ENCODE results near the gene TERT.
"Not testable (repeated sequence)": the region's sequence is repeated elsewhere in the genome, so short reads cannot be mapped to it uniquely, and the experiment has no call there.

TERT gene
- total RNA-seq, result 0.30 to 4.7 reads per million in 2 experiments

DNA sequence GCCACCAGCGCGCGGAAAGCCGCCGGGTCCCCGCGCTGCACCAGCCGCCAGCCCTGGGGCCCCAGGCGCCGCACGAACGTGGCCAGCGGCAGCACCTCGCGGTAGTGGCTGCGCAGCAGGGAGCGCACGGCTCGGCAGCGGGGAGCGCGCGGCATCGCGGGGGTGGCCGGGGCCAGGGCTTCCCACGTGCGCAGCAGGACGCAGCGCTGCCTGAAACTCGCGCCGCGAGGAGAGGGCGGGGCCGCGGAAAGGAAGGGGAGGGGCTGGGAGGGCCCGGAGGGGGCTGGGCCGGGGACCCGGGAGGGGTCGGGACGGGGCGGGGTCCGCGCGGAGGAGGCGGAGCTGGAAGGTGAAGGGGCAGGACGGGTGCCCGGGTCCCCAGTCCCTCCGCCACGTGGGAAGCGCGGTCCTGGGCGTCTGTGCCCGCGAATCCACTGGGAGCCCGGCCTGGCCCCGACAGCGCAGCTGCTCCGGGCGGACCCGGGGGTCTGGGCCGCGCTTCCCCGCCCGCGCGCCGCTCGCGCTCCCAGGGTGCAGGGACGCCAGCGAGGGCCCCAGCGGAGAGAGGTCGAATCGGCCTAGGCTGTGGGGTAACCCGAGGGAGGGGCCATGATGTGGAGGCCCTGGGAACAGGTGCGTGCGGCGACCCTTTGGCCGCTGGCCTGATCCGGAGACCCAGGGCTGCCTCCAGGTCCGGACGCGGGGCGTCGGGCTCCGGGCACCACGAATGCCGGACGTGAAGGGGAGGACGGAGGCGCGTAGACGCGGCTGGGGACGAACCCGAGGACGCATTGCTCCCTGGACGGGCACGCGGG lies at the start of gene TERT:
TERT (minus strand) TSS at position 234 of the 815 bp plus-strand sequence; CDS start at position 155, 79 bp downstream.
- peak; percentile 67 for DNase-seq (ENCODE audit: low read depth)

DNA sequence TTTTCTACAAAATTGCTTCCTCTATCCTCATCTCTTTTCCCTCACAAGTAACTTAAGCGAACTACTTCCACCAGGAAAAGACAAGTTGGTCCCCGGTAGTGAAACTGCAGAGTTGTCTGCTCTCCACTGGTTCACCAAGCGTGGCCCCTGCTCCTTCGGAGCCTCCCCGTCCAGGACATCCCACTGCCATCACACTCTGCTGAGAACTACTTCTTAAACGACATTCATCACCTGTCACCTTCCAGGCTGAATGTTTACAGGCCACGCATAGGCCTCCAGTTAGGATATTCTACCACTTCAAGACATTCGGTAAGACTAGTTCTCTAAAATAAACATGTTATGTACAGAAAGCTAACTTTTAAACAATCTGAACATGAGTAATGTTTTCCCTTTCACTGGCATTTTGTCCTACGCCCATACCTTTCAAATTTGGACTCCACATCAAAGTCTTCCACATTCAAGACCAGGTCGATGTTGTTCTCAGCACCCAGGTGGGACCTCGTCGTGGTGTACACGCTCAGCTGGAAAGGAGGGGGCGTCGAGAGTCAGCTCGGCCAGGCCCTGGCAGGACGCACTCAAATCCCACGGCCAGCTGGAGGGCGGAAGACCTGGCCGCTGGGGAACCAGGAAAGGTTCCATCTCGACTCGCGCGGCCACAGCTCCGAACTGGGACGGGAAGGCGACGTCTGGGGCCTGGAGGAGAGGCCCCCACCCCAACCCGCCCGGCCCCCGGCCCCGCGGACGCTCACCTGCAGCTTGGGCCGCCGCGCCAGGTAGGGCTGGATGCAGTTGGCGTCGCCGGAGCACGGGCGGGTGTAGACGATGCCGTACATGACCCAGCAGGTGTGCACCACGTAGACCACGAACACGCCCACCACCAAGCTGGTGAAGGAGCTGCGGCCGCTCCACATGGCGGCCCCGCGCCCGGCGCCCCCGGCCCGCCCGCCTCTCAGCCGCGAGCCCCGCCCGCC lies 49.3 kb upstream of the TERT start:
- peak; percentile 4 for DNase-seq (ENCODE audit: low read depth)

DNA sequence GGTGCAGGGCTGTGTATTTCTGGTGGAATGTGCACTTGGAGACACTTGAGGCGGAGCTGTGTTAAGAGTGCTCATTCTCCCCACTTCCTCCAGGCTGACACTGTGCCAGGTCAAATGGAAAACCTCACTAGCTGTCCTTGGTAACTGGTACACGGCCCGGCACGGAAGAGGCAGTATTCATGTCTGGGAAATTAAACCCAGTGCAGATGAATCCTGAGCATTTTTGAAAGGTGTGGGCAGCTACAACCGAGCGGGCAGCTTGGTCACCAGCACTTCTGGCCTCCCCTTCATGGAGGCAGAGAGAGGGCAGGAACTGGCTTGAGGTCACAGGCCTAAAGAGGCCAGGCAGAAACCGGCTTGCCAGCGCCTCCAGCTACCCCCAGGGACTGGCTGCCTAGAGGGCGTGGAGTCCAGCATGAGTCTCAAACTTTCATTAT lies 48.5 kb upstream of the TERT start:
- DNase-seq (ENCODE audit: low read depth), result no peak

DNA sequence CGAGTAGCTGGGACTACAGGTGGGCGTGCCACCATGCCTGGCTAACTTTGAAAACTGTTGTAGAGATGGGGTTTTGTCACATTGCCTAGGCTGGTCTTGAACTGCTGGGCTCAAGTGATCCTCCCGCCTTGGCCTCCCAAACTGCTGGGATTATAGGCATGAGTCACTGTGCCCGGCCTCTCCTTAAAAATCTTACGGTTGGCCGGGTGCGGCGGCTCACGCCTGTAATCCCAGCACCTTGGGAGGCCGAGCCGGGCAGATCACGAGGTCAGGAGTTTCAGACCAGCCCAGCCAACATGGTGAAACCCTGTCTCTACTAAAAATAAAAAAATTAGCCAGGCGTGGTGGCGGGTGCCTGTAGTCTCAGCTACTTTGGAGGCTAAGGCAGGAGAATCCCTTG lies 47.8 kb upstream of the TERT start:
- not testable (repeated sequence) for DNase-seq (ENCODE audit: low read depth)

DNA sequence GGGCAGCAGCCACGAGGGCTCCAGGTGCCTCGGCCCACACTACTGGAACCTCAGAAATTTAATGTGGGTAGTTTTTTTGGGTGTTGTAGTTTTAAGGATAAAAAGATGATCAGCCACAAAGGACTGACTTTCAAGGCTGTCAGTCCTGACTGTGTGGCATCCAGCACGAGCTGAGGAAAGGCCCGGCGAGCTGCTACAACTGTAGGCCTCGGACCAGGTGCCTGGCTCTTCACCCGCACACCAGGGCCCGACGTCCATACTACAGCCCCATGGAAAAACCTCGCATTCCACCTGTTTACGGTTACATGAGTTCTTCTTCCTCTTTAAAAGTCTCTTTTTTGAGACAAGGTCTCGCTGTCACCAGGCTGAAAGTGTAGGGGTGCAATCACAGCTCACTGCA lies 47.4 kb upstream of the TERT start:
- no peak for DNase-seq (ENCODE audit: low read depth)

DNA sequence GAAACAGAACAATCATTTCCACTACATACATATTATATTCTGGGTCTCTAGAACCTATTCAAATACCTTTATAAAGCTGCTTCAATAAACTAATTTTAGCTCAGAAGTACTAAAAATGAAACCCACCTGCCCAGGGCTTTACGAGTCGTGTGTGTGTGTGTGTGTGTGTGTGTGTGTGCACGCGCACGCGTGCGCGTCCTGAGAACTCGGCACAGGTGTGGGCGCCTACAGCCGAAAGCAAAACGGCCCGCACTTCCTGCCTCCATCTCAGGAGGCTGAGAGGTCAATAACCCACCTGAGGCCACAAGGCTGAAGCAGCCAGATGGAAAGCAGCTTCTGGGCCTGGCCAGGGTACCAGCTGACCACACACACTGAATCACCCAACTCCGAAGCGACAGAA lies 47.0 kb upstream of the TERT start:
- no peak for DNase-seq (ENCODE audit: low read depth)

DNA sequence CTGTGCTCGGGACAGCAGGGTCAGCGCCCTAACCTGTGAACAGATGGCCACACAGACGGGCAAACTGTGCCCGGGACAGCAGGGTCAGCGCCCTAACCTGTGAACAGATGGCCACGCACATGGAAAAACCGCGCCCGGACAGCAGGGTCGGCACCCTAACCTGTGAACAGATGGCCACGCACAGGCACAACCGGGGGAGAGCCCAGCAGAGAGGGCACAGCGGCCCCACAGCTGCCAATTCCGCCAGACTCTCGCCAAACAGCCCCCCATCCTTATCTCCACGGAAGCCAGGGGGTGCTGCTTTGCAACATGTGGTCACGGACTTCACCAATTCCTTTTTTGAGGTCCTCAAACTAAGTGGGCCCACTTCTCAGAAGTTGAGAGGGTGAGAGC lies 44.9 kb upstream of the TERT start:
- not testable (repeated sequence) for DNase-seq (ENCODE audit: low read depth)

DNA sequence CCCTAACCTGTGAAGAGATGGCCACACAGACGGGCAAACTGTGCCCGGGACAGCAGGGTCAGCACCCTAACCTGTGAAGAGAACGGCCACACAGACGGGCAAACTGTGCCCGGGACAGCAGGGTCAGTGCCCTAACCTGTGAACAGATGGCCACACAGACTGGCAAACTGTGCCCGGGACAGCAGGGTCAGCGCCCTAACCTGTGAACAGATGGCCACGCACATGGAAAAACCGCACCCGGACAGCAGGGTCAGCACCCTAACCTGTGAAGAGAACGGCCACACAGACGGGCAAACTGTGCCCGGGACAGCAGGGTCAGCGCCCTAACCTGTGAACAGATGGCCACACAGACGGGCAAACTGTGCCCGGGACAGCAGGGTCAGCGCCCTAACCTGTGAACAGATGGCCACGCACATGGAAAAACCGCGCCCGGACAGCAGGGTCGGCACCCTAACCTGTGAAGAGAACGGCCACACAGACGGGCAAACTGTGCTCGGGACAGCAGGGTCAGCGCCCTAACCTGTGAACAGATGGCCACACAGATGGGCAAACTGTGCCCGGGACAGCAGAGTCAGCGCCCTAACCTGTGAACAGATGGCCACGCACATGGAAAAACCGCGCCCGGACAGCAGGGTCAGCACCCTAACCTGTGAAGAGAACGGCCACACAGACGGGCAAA lies 44.4 kb upstream of the TERT start:
- DNase-seq (ENCODE audit: low read depth), result not testable (repeated sequence)

DNA sequence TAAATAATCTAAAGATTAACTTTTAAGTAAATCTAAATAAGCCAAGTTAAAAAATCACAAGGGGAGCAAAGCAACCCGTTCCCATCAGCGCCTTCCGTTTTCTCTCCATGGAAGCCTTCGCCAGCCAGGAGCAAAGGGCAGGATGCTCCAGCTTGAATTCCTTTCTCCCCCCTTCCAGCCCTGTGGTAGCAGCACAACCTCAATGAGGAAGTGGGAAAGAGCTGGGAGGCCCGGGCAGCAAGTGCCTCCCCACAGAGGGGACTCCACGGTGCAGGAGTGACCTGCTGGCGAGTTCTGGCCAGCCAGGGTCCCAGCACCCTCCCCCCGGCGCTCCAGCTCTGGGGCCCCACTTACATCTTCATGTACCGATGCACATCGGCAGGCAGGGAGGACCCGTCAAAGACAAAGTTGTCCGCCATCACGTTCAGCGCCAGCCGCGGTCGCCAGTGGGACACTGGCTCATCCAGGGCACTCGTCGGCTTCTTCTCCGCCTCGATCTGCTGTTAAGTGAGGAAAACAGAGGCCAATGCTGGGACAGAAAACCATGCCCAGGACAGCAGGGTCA lies 43.7 kb upstream of the TERT start:
- DNase-seq (ENCODE audit: low read depth), result no peak

DNA sequence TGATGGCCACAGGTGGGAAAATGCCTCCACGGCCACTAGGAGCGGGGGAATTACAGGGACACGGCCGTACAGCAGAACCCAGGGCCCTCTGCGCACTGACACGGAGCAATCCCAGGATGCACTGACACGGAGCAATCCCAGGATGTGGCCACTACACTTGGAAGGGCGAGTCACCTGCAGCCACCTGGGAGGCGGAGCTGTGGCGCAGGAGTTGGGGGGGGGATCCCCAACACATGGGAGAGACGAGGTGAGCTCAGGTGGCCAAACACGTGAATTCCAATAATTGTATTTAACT lies 43.3 kb upstream of the TERT start:
- DNase-seq (ENCODE audit: low read depth), result no peak

DNA sequence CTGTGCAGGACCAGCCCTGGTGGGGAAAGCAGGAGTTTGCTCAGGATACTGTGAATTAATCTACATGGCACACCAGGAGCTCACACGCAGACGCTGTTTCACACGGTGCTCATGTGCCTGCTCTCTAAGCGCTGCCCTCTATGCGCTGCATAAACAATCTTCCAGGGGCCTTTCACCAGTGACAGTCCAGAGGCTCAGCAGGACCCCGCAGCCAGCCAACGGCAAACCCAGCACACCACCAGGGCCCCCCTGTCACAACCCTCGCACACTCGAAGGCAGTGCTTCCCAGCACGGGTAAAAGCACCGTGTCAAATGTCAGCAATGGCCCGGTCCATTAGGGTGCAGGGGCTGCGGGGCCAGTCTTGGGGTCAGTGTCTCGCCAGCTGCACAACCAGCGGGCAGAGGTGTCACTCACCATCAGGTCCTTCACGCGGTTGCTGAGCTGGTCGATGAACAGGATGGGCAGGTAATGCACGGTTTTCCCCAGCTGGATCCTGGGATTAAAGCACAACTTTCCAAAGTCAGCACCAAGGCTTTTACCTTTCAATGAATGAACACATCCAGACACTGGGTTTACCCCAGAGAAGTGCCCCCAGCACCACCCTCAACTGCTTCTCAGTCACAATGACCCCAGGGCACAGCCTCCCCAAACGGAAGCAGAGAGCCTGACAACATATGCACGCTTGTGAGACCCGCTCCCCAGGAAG lies 42.8 kb upstream of the TERT start:
- no peak for DNase-seq (ENCODE audit: low read depth)

DNA sequence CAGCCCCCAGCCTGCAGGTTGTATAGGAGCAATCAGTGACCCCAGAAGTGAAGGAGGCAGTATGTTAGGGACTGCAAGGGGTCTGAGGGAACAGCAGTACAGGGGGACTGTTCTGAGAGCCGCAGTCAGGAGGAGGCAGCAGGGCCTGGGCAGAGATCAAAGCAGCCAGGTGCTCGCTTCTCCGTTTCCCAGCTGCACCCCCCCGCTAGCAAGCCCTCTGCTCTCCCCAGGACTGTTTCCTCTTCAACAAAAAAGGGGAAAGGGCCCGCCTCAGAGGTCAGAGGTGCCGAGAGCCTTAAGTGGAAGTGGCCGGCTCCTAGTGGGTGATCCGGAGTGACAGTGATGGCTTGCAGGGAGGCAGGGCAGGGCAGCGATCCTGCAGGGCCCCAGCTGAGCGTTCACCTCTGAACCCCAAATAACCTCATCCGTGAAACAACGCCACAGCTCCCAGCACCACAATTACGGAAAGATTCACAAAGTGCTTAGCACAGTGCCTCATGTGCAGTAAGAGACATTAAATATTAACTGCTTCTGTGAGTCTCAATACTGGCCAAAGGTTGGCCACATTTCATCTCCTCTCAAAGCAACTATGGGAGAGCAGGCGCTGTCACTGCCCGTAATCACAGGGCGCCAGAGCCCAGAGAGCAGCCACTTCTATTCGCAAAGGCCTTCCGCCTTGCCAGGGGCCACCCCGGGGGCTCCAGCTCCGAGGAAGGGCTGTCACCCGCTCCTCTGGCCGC lies 42.1 kb upstream of the TERT start:
- no peak for DNase-seq (ENCODE audit: low read depth)

DNA sequence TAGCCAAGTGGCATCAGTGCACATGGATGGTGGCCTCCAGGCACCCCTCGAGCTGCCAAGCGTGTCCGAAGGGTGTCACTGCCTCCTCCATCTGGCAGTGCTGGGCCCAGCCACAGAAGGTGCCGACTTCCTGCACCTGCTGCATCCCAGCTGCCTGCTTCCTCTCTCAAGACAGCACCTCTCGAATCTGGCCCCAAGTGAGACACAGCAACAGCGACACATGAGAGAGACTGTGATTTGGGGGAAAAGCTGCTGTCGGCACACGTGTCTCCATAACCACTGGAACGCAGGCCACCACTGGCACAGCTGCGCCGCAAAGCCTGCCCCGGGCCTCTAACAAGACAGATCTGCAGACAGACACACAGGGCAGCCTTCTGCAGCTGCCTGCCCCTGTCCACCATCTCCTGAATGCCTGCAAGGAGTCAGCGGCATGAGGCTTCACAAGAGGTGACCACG lies 41.3 kb upstream of the TERT start:
- no peak for DNase-seq (ENCODE audit: low read depth)

DNA sequence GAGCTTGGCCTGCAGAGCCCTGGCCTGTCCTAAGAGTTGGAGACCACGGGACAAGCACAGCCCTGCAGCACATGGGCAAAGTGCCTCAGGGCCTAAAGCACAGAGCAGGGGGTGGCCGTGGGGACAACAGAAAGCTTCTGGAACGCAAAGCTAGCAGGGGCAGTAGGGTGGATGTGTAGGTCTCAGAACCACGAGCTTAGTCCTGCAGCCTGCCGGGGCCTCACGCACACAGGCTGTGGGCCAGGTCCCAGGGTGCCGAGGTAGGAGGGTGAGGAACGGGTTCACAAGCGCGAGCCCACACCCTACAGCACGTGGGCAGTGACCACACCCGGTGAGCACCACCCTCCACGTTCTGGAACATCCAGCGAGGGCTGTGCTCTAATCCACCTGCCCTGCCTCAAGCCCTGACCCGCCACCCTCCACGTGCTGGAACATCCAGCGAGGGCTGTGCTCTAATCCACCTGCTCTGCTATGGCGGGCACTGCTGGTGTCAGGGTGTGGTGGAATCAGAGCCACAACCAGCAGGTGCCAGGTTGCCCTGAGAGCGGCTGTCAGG lies 40.8 kb upstream of the TERT start:
- no peak for DNase-seq (ENCODE audit: low read depth)

DNA sequence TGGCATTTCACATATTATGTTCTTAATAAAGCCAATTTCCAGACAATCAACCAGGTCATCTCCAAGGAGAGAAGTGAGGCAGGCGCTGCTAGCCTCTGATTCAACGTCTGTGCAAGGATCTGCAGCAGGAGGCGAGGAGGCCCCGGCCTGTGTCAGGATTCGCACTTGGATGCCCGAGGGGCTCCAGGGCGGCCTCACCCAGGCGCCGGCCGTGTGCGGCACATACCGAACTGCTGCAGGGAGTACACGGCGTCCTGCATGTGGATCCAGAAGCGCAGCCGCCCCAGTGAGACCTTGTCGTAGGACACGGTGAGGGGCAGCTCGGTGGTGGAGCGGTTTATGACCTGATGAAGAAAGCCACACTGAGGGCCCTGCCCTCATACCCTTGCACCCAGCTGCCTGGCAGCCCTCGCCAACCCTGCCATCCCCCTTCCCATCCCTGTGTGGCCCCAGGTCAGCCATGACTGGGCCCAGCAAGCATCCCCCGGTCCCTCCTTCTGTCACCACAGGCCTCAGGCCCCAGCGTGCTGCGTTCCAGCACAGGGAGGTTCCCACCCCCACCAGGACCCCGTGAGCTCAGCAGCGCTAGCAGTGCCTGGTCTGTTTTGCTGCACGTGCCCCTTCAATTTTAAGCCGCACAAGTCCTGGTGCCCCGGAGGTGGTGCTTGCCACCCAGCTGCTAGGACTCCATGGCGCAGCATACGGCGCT lies 40.1 kb upstream of the TERT start:
- no peak for DNase-seq (ENCODE audit: low read depth)

DNA sequence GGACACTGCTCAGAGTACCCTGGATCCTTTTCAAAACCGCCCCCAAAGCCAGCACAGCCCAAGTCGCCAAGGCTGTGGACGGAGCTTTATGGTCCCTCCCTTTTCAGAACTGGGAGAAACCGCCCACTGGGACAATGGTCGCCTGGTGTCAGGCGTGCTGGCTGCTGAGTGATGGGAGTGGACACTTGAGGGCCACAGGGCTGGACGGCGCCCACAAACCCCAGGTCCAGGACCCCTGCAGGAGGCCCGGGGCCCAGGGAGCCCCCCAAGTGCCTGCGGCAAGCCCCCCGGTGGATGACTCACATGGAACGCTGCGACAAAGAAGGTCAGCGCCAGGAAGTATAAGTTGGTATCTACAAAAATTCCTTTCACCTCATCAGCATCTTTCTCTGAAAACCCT lies 39.1 kb upstream of the TERT start:
- no peak for DNase-seq (ENCODE audit: low read depth)

DNA sequence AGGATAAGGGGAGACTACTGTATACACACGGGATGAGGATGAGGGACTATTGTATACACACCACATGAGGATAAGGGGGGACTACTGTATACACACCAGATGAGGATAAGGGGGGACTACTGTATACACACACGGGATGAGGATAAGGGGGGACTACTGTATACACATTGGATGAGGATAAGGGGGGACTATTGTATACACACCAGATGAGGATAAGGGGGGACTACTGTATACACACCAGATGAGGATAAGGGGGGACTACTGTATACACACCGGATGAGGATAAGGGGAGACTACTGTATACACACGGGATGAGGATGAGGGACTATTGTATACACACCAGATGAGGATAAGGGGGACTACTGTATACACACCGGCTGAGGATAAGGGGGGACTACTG lies 38.4 kb upstream of the TERT start:
- not testable (repeated sequence) for DNase-seq (ENCODE audit: low read depth)

DNA sequence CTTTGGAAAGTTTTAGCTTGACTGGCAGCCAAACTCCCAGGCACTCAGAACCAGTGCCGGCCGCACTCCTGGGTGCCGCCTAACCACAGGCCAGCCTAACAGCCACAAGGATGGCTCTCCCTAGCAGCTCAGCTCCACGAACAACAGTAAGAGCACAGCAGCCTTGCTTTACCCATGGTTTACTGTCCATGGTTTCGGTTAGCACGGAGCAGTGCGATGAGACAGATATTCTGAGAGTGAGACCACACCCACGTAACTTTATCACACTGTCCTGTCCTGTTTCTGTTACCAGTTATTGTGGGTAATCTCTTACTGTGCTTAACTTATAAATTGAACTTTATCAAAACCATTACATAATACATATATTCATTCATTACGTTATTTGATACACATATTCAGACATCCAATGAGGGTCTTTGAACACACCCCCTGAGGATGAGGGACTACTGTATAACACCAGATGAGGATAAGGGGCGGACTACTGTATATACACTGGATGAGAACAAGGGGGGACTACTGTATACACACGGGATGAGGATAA lies 37.7 kb upstream of the TERT start:
- DNase-seq (ENCODE audit: low read depth), result no peak

DNA sequence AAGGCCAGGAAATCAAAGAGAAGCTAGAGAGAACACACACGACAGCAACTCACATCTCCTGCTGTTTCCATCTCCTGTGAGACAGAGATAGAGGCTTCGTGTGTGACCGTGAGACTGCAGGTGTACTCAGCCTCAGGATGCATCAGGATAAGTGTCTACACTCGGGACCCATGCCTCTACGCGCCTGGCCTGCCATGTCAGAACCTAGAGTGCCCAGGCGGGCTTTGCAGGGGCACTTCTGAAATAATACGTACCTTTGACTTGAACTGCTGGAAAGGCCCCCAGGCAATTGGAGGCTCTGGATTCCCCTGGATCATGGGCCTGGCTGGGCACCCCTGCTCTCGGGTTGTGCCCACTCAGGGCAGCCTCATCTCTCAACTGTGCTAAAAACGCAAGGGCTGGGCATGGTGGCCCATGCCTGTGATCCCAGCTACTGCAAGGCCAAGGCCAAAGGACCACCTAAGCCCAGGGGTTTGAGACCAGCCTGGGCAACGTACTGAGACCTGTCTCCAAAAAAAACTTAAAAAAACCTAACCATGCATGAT lies 37.1 kb upstream of the TERT start:
- no peak for DNase-seq (ENCODE audit: low read depth)

Measured in T follicular helper cell (primary cell).